Measurements from ENCODE around the gene TTC34.

GRCh38 chr1:2834146-2834475 is 32.6 kb upstream of the TTC34 start:
- TF ChIP-seq ZNF260 (CRISPR knock-in tag; IDR thresholded peaks at IDR 0.05; ENCODE audit: borderline replicate concordance, low read depth) = no peak
- TF ChIP-seq ZFY (CRISPR knock-in tag; IDR thresholded peaks at IDR 0.05) = no peak
- TF ChIP-seq ZNF549 (CRISPR knock-in tag; IDR thresholded peaks at IDR 0.05) = no peak
- no peak for TF ChIP-seq GLMP (CRISPR knock-in tag; IDR thresholded peaks at IDR 0.05; ENCODE audit: borderline replicate concordance)
- TF ChIP-seq TAF15 (IDR thresholded peaks at IDR 0.05; ENCODE audit: low read depth, low read length, poor library complexity, severe bottlenecking) = no peak
- TF ChIP-seq EZH2 (conservative IDR thresholded peaks at IDR 0.05; ENCODE audit: low read depth, low read length) = no peak
- no peak for TF ChIP-seq U2AF1 (optimal IDR thresholded peaks at IDR 0.05; ENCODE audit: low read depth, low read length)
- no peak for TF ChIP-seq CTCF (CRISPR knock-in tag; IDR thresholded peaks at IDR 0.05)
- TF ChIP-seq KDM5A (IDR thresholded peaks at IDR 0.05; ENCODE audit: borderline replicate concordance, low read length) = no peak
- TF ChIP-seq CREB3 (CRISPR knock-in tag; IDR thresholded peaks at IDR 0.05) = no peak
- TF ChIP-seq HDAC2 (CRISPR knock-in tag; IDR thresholded peaks at IDR 0.05) = no peak
- no peak for TF ChIP-seq ZNF354B (CRISPR knock-in tag; IDR thresholded peaks at IDR 0.05)
- TF ChIP-seq SMC3 (IDR thresholded peaks at IDR 0.05; ENCODE audit: low read length) = no peak
- TF ChIP-seq ZFP36L1 (CRISPR knock-in tag; IDR thresholded peaks at IDR 0.05) = no peak

All from HepG2 (cell line).